GM18909 (cell line): Measurements from ENCODE around the gene UQCR10.

Experiments
- ATAC-seq: cut with Tn5 transposase; IDR thresholded peaks from one replicate; pipeline ENCODE4 v1.9.1; 2021; ENCODE audit warnings: mild to moderate bottlenecking; ENCODE audit not compliant: unreplicated experiment, poor library complexity

UQCR10 gene

DNA sequence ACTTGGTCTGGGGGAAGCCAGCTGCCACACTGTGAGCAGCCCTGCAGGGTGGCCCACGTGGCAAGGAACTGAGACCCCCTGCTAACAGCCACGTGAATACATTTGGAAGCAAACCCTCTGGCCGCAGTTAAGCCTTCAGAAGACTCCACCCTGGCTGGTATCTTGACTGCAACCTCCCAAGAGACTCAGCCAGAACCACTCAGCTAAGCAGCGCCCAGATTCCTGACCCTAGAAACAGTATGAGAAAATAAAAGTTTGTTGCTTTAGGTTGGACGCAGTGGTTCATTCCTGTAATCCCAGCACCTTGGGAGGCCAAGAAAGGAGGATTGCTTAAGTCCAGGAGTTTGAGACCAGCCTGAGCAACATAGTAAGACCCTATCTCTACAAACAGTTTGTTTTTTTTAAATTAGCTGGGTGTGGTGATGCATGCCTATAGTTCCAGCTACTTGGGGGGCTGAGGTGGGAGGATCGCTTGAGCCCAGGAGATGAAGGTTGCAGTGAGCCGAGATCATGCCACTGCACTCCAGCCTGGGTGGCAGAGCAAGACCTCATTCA lies 9.0 kb upstream of the UQCR10 start:
- no peak for ATAC-seq

DNA sequence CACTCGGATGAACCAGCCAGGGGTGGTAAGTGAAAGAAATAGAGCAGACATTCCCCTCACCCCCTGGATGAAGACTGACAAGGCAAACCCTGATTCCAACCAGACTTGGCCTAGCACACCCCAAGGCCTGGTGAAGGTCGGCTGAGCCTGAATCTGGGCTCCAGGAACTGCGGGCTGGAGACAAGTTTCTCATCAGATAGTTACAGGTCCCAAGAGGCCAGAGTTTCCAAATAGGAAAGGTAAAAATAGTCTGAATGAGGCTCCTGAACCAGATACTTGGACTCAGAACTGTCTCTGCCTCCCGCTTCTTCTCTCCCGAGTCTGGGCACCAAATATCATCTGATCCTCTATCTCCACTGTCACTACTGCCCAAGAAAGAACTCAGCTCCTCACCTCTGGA lies 8.2 kb upstream of the UQCR10 start:
- no peak for ATAC-seq

DNA sequence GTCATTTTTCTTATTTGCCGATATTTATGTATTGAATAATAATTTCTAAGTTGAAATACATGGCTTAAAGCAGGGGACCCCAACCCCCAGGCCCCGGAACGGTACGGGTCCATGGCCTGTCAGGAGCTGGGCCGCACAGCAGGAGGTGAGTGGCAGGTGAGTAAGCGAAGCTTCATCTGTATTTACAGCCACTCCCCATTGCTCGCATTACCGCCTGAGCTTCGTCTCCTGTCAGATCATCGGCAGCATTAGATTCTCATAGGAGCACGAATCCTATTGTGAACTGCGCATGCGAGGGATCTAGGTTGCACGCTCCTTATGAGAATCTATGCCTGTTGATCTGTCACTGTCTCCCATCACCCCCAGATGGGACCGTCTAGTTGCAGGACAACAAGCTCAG lies 4.9 kb upstream of the UQCR10 start:
- ATAC-seq: no peak

DNA sequence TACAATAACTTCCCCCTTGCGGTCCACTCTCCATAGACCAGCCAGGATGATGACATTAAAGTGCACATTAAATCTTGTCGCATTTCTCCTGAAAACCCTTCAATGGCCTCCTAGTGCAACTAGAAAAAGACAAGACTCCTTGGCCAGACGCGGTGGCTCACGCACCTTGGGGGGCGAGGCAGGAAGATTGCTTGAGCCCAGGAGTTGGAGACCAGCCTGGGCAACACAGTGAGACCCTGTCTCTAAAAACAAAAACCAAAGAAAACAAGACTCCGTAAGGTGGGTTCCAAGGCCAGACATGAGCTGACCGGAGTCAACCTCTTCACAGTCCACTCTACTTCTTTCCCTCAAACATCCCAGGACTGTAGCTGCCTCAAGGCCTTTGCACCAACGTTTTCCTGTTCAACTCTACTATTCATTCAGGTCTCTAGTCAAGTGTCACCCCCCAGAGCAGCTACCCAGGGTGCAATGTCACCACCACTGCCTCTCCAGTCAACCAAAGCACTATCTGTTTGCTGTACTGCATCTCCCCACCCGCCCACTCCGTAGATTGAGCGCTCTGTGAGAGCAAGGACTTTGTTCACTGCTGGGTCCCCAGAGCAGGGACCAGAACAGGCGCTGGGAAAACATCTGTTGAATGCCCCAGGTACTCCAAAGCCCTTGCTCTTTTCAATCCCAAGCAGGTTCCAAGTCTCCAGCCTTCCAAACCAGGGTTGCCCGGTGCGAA lies 1.1 kb upstream of the UQCR10 start:
- peak; percentile 31 for ATAC-seq

DNA sequence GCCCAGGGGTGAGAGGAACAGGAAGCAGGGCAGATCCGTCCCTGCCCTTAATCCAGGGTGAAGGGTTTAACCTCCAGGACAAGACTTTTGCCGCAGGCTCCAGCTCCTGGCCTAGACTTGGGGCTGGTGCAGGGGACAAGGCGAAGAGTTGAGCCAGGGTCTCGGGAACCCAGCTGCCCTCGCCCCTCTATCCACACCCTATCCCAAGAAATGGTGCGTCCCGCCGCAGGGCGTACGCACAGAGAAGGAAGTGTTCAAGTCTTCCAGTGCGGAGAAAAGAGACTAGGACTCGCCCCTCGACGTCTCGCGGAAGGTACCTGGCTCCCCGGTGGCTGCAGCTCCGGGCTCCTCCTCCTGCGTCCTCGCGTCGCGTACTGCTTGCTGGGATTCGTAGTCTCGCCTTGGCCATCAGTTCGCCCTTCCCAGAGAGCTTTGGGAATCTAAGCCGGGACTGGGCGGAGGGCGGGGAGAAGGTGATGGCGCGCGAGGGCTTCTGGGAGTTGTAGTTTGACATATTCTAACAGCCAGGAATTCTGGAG lies 468 bp upstream of the UQCR10 start, which contains the start of gene ZMAT5:
Gene ZMAT5 (minus strand): TSS at position 376 of the 539 bp plus-strand sequence. CDS start 18,463 bp downstream, outside the sequence.
- peak; percentile 83 for ATAC-seq

DNA sequence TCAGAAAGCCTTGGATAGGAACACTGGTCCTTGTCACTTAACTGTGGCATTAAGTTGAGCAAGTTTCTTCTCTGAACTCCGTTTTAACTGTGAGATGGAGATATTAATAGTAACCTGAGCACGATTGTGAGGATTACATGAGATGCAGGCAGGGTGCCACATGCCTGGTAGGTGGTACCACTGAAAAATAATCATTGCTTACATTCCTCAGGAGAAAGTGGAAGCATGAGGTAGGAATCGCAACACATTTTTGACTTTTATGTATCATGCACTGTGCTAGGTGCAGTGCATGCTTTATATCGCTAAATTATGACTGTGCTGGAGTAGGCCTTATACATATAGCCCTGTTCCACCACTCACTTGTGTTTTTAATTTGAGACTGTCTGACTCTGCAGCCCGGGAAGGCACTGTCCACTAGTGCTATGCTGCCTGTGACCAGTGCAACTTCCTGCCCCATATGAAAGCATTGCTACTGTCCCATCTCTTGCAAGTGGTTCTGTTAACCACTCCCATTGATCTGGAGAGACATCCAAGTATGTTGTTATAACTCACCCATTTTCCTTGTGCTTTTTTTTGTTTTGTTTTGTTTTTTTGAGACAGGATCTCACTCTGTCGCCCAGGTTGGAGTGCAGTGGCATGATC lies 1.0 kb downstream of the UQCR10 start:
- ATAC-seq: no peak

DNA sequence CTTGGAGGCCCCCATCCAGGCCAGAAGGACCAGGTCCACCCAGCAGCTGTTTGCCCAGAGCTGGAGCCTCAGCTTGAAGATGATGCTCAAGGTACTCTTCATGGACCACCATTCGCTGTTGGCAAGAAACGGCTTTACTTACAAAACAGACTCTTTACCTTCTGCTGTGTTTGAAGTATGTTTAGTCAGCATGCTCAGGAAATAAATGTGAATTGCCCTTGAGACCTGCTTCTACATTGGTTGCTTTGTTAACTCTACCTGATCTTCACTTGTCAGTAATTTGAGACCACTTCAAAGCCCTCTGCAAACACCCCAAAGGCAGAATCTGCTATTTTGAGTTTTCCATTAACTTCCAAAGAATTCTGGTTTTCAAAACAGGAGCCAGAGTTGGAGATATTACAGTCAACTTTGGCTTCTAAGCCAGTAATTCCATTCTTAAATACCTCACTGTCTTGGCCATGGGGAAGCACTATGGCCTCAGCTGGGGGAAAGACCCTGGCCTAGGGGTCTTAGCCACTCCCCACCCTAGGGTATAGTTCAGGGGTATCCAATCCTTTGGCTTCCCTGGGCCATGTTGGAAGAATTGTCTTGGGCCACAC lies 2.7 kb downstream of the UQCR10 start:
- no peak for ATAC-seq

DNA sequence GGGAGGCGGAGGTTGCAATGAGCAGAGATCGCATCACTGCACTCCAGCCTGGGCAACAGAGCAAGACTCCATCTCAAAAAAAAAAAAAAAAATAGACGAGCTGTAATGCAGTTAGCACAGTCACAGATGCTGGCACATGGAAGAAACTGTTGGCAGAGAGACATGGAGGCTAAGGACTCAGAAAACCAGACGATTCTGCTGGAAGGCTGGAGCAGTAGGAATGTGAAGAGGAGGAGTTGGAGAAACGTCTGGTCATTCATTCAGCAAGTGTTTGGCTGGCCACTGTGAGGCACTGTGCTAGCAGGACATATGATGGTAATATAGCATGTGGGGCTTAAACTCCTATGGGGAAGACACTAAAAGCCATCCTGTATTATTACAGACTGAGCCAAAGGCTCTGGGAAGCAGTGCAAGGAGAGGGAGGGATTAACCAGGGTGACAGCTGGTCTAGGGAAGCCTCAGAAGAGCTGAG lies 5.0 kb downstream of the UQCR10 start:
- ATAC-seq: no peak

DNA sequence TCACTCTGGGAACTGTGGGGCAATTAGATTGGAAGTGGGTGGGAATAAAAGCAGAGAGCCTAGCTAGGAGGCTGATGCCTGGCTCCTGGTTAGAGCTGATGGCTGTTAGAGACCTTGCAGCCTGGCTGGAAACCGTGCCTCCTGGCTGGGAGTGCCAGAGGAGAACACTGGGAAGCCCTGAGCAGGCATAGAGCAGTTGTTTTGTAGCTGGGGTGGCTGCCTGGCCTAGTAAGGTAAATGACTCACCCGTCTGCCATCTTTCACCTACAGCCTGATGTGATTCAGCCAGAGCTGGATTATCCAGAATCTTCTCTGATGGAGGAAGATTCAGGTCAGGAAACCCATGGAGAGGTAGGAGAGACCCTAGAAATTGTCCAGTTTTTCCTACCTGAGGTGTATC lies 6.1 kb downstream of the UQCR10 start:
- ATAC-seq: no peak

DNA sequence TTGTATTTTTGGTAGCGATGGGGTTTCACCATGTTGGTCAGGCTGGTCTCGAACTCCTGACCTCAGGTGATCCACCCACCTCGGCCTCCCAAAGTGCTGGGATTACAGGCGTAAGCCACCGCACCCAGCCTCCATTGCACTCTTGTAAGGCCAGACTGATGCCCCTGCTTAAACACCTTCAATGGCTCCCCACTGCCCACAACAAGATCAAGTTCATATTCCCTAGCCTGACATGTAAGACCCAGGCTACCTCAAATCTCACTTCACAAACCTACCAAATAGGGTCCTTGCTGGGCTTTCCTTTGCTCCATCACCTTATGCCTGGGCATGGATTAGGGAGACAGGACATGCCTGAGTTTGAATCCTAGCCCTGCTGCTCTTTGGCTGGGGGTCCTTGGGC lies 13.1 kb downstream of the UQCR10 start:
- ATAC-seq: no peak

DNA sequence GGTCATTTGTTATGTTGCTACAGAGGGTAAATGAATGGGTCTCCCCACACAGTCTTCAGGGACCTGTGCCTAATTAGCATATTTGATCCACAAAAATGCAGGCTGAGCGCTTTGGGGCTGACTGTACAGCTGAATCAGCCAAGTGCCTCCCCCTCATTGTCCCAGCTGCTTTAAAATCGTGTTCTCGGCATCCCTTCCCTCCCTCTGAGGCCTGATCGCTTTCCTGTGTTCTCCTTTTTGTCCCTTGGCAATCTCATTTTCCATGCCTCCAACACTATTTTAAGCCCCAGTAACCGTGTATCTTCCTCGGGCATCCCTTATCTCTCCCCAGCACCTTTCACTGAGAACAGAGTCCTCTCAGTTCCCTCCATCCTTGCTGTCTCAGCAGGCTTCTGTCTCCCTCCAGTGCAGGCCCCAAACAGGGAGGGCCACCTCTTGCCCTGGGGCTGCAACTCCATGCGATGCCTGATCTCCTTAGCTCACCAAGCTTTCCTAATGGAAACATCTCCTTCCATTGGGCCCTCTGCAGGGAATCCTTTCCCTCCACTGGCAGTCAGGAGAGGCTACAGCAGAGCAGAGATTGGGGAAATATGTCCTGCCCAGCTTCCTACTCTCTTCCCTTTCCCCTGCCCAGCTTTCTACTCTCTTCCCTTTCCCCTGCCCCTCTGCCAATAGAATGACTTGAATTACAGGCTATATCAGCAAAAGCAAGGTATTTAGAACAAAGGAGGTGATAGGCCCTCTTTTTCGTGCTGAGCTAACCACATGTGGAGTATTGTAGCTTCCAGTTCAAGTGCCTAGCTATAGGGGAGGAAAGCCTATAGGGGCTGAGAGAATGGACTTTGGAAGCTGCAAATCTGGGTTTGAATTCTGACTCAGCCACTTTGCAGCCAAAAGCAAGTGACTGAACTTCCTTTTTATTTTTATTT lies 13.8 kb downstream of the UQCR10 start:
- ATAC-seq: no peak

DNA sequence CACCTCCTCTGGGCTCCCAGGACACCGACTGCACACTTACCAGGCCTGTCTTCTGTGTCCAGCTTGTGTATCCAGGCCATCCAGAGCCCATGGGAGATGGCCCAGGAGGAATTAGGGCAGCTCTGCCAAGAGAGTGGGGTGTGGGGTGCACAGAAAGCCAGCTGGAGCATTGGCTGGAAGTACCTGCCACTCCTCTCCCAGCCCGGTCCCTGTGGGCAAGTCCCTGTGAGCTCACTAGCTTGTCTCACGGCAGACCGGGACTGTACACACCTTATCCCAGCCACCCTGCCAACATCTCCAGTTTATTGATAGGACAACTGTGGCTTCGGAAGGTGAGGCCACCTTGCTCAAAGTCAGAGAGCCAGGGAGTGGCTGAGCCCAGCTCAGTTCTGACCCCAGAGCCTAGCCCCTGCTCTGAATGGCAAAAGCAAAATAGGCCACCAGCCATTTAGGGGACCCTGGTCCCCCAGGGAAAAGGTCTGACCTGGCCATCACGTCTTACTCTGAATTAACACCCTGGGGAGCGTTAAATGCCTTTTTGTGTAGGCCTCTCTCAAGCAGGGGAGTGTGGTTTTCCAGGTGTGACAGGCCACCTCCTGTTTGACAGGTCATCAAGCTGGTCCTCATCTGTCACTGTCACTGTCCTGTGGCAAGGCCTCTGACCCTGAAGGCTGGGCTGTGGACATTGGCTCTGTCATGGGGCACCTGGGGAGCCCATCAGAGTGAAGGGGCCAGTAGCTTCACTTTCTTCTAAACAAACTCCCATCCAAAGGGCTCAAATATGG lies 15.1 kb downstream of the UQCR10 start:
- no peak for ATAC-seq

DNA sequence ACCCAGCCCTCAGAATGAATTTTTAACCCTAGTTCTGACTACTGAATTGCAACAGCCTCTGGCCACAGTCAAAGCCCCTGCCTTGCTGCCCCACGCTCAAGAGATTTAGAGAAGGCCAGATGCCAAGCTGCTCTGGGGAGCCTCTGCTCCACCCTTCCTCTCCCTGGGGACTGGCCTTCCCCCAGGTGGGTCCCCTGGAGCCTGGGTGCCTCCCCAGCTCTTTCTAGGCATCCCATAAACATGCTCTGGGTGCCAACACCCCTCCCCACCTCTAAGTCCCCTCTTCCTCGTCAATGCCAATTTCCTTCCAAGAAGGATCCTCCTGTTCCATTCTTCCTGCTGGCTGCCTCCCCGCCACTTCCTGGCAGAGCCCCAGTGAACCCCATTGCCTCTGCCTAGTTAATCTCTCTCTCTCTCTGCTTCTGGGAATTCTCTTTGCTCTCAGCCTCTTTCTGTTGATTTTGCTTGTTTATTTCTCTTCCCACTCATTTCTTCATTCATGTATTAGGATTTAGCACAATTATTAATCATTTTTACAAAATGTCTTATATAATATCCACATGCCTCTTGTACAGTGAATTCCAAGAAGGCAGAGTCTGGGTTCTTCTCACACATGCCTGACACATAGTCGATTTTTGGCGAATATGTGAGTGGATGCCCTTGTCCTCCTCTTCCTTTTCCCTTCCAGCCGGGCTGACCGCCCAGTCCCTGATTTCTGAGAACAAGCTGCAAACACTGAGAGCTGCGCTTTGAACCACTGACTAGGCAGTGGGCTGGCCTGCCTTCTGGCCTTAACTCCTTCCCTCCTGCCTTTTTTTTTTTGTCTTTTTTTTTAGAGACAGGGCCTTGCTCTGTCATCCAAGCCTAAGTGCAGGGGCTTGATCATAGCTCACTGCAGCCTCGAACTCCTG lies 17.5 kb downstream of the UQCR10 start:
- no peak for ATAC-seq

DNA sequence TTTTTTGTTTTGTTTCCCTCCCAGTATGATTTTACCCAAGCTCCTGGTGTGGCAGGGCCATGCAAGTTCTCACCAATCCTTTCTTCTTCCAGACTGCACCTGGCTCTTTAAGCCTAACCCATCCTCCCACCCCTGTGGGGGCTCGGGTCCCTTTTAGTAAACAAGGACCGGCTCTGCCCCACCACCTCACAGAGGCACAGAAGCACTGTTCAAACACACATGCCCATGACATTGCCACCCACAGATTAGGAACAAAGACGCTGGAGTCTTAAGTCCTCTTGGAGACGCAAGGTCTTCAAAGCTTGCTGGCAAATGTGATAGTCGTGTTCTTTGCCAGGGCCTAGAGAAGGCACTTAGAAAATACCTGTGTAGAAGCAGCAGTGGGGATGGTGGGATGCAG lies 18.9 kb downstream of the UQCR10 start:
- no peak for ATAC-seq

DNA sequence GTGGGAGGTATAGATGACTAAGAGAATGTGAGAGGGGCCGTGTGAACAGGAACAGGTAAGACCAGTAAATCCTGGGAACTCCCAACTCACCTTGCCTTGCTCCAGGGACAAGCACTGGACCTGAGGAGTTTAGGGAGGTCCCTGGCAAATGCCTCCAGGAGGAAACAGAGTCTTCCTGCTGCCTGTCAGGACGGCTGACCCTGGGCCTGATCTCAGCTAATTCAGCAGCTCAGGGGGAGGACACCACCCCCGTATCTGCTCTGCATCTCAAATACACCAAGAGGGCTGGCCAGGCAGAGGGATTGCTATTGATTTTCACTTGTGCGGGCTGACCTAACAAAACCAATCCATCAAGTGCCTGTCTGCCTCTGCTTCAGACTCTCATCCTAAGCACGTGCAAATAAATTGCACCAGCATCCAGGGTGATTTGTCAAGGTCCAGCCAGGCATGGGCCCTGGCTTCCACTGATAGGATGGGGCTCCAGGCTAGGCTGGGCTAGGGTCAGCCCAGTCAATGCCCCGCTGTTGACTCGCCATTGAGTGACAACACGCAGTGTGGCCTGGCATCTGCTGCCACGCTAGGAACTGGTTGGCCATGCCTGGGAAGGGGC lies 20.3 kb downstream of the UQCR10 start:
- no peak for ATAC-seq

DNA sequence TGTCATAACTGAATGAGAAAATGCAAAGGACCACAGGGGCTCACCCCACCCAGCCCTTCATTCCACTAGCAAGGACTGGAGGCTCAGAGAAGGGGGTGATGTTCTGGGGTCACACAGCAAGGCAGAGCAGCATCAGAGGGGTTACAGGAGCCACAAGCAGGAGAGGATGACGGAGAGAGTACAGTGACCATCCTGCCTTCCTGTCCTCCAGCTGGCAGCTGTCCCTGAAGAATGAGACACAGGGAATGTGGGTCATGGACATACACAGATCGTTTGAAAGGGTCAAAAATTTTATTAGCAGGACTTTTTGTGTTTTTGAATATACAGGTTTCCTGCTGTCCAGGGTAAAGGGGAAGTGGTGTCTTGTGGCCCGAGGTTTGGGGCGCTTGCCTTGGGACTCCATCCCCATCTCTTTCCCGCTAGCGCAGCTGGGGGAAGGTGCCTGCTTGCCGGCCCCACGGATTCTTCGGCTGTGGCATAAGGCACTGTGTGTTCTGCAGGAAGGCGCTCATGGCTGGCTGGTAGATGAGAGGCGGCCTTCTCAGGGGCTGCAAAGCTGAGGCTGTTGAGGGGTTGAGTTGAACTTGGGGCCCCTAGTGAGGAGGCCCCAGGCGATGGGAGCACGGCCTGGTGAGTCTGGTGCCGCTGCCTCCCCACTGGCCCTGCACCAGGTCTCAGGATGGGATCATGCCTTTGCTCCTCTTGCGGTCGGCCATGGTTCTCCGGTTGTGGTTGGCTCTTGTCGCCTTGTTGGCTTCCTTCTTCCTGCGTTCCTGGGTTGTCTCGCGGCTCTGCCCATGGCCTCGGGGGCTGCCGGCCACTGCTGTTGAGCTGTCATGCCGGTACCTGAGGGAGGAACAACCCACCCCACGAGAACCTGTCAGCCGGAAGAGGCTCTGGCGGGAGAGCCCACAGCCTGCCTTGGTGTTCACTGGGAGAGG lies 21.4 kb downstream of the UQCR10 start:
- ATAC-seq: no peak

DNA sequence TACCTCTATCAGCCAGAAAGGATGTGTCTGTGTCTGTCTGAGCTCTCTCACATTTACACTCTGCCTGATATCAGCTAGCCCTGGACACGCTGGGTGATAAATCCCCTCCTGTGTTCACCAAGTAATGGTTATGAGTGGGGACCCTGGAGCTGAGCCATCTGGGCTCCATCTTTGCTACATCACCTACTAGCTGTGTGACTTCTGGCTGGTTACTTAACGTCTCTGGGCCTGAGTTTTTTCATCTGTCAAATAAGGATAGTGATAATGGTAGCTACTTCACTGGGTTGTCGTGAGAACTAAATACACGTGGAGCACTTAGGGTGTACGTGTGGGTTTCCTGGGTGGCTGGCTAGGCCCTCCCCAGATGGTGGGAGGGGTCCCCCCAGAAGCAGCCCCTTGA lies 22.9 kb downstream of the UQCR10 start:
- no peak for ATAC-seq
